Esophagus muscularis mucosa (tissue), 4 donors: Measurements from ENCODE around the gene CSGALNACT2. TPM values are rescaled to one million over a fixed set of nuclear protein-coding genes. Genes with fewer than 3 reads are reported as not detected.

Experiments used
- DNase-seq: peaks from one replicate; pipeline ENCODE4 v3.0.0-alpha.2; 2017; ENCODE audit errors: extremely low spot score
- H3K27ac ChIP-seq, 4 donors: fragments of 200-600 bp; sonication (generic); replicated peaks in 1 of 4; 1 replicate in 3 of 4; 2 replicates in 1 of 4; pipeline ENCODE4 v1.5.1; 2016 to 2019; ENCODE audit warnings: mild to moderate bottlenecking in 1 of 4
- H3K27me3 ChIP-seq, 4 donors: fragments of 200-600 bp; sonication (generic); one replicate each; pipeline versions ENCODE4 v1.5.1 to v1.6.0; 2016 to 2019
- H3K36me3 ChIP-seq, 4 donors: fragments of 200-600 bp; sonication (generic); one replicate each; pipeline ENCODE4 v1.5.1; 2016 to 2019
- H3K4me1 ChIP-seq, 4 donors: fragments of 200-600 bp; sonication (generic); one replicate each; pipeline ENCODE4 v1.5.1; 2016 to 2019
- H3K4me3 ChIP-seq, 4 donors: fragments of 200-600 bp; sonication (generic); 1 replicate in 2 of 4; 2 replicates in 2 of 4; pipeline ENCODE4 v1.5.1; 2016 to 2019; ENCODE audit warnings: mild to moderate bottlenecking in 4 of 4, moderate library complexity in 1 of 4
- H3K9me3 ChIP-seq, 4 donors: fragments of 200-600 bp; sonication (generic); 1 replicate in 3 of 4; 2 replicates in 1 of 4; pipeline ENCODE4 v1.5.1; 2016 to 2019
- CTCF ChIP-seq, 3 experiments: fragments of 200-600 bp in 2 of 3; fragments of 450-650 bp in 1 of 3; sonication (generic) in 2 of 3; IDR thresholded peaks; one replicate each; pipeline ENCODE4 v1.5.1; 2017 to 2019; ENCODE audit warnings: antibody characterized with exemption in 3 of 3, mild to moderate bottlenecking in 2 of 3, moderate library complexity in 1 of 3
- EP300 ChIP-seq: sonication (generic); formaldehyde crosslinking; IDR thresholded peaks from one replicate; pipeline ENCODE4 v1.6.1; 2017; ENCODE audit warnings: antibody characterized with exemption
- POLR2A ChIP-seq: fragments of 450-650 bp; IDR thresholded peaks from one replicate; pipeline ENCODE4 v1.6.1; 2017; ENCODE audit warnings: antibody characterized with exemption, moderate library complexity, mild to moderate bottlenecking, low read depth
- POLR2AphosphoS5 ChIP-seq, 2 donors: sonication (generic); formaldehyde crosslinking; IDR thresholded peaks; one replicate each; pipeline ENCODE4 v1.6.1; 2017; ENCODE audit warnings: antibody characterized with exemption in 2 of 2
- WGBS: methylation state at CpG from one replicate; pipeline ENCODE4 v1.1.5; 2018; 5-methylcytosine and 5-hydroxymethylcytosine counted together
- intact Hi-C: fragments of 100-400 bp; cut with DNase I; formaldehyde crosslinking; loops from one replicate; pipeline ENCODE4 v1.15.1; 2023
- total RNA-seq, 4 donors: library from RNA; depleted of rRNA; stranded (reverse); fragments of >200 nt; gene quantifications; one replicate each; pipeline versions ENCODE4 v1.1.0 to v1.2.1, GENCODE V29; 2016

Gene CSGALNACT2
- total RNA-seq, 4 donors from 2014 or later, result 25.6 to 39.5 (median 33.9) TPM

- TF ChIP-seq POLR2AphosphoS5 (IDR thresholded peaks at IDR 0.05) (no peak), POLR2A (no peak), CTCF (IDR thresholded peaks at IDR 0.05) (no peak), EP300 (no peak)
- Histone ChIP-seq H3K4me3 (no peak overlapping the region), H3K36me3 (peaks cover 0 to 5% (median 1%) of the 10 kb centered on the region in 4 donors), H3K27me3 (no peaks in the 10 kb centered on the region), H3K4me1 (peaks cover 19 to 72% (median 57%) of the 10 kb centered on the region in 4 donors), H3K27ac (no peak overlapping the region), H3K9me3 (no peaks in the 10 kb centered on the region)
- WGBS, result 100% methylated on average over 1 of the region's 1 CpG
- intact Hi-C loops, result no loop called here
- no peak for DNase-seq
Observed at GRCh38 chr10:43155741-43156140, 17.5 kb downstream of the CSGALNACT2 start.

GRCh38 chr10:43156590-43157341, 18.5 kb downstream of the CSGALNACT2 start:
- H3K4me1 ChIP-seq, result peaks cover 13 to 67% (median 50%) of the 10 kb centered on the region in 4 donors
- H3K27me3 ChIP-seq, result no peaks in the 10 kb centered on the region
- DNase-seq, result no peak
- H3K4me3 ChIP-seq, result no peak overlapping the region
- TF ChIP-seq CTCF (IDR thresholded peaks at IDR 0.05) (no peak), EP300 (no peak), POLR2AphosphoS5 (IDR thresholded peaks at IDR 0.05) (no peak), POLR2A (no peak)
- H3K9me3 ChIP-seq, result no peaks in the 10 kb centered on the region
- intact Hi-C loops, result no loop called here
- WGBS, result 75% methylated on average over 9 of the region's 9 CpGs
- H3K27ac ChIP-seq, result no peak overlapping the region
- peaks cover 0 to 12% (median 7%) of the 10 kb centered on the region in 4 donors for H3K36me3 ChIP-seq

- TF ChIP-seq CTCF (IDR thresholded peaks at IDR 0.05), result no peak
- no peak for TF ChIP-seq EP300
- H3K36me3 ChIP-seq, result peaks cover 0 to 30% (median 11%) of the 10 kb centered on the region in 4 donors
- H3K9me3 ChIP-seq, result no peaks in the 10 kb centered on the region
- peaks cover 12 to 57% (median 41%) of the 10 kb centered on the region in 4 donors for H3K4me1 ChIP-seq
- no peaks in the 10 kb centered on the region for H3K27me3 ChIP-seq
- DNase-seq, result no peak
- H3K27ac ChIP-seq, result no peak overlapping the region
- intact Hi-C loops, result no loop called here
- 97% methylated on average over 6 of the region's 6 CpGs for WGBS
- no peak overlapping the region for H3K4me3 ChIP-seq
Observed at GRCh38 chr10:43158636-43159035, 20.4 kb downstream of the CSGALNACT2 start.

- TF ChIP-seq POLR2AphosphoS5 (IDR thresholded peaks at IDR 0.05) (peak in 1 of 2 donors; percentile 13), CTCF (IDR thresholded peaks at IDR 0.05) (no peak), POLR2A (no peak)
- Histone ChIP-seq H3K9me3 (no peaks in the 10 kb centered on the region), H3K4me1 (peaks cover 6 to 40% (median 31%) of the 10 kb centered on the region in 4 donors), H3K4me3 (no peak overlapping the region), H3K27ac (peak overlapping the region in 2 of 4 donors; percentile 5 to 20), H3K36me3 (peaks cover 0 to 38% (median 11%) of the 10 kb centered on the region in 4 donors), H3K27me3 (no peaks in the 10 kb centered on the region)
- 68% methylated on average over 1 of the region's 1 CpG for WGBS
- no peak for DNase-seq
- intact Hi-C loops, result no loop called here
Observed at GRCh38 chr10:43160046-43160920, 22.0 kb downstream of the CSGALNACT2 start.
